HG03095 (cell line): ENCODE data around the gene FOXM1.

Experiments
- ATAC-seq: cut with Tn5 transposase; IDR thresholded peaks from one replicate; pipeline ENCODE4 v1.9.1; 2021; ENCODE audit warnings: moderate library complexity; ENCODE audit not compliant: unreplicated experiment

Gene FOXM1

GRCh38 chr12:2812290-2813213 lies 64.4 kb downstream of the FOXM1 start, which contains the start of gene ITFG2:
ITFG2 (plus strand) TSS chr12:2812668; CDS start chr12:2812761, 93 bp downstream.
- peak; percentile 93 for ATAC-seq

GRCh38 chr12:2811801-2812200 lies 65.2 kb downstream of the FOXM1 start:
- no peak for ATAC-seq
